ENCODE measurements around the gene HNF4A.

HNF4A gene

GRCh38 chr20:44392776-44393607 lies 37.5 kb downstream of the HNF4A start:
- FAIRE-seq: no peak

GRCh38 chr20:44393608-44394451 lies 38.3 kb downstream of the HNF4A start:
- no peak for FAIRE-seq

GRCh38 chr20:44394452-44394701 lies 38.9 kb downstream of the HNF4A start:
- no peak for FAIRE-seq

- FAIRE-seq: no peak
Observed at GRCh38 chr20:44394702-44395460, 39.4 kb downstream of the HNF4A start.

- no peak for FAIRE-seq
Observed at GRCh38 chr20:44395461-44396340, 40.2 kb downstream of the HNF4A start.

GRCh38 chr20:44396369-44397130 lies 41.1 kb downstream of the HNF4A start:
- FAIRE-seq: no peak

GRCh38 chr20:44398335-44398734 lies 42.8 kb downstream of the HNF4A start:
- no peak for FAIRE-seq

GRCh38 chr20:44399446-44399845 lies 43.9 kb downstream of the HNF4A start:
- FAIRE-seq: no peak

- no peak for FAIRE-seq
Observed at GRCh38 chr20:44400671-44400969, 45.1 kb downstream of the HNF4A start.

- no peak for FAIRE-seq
Observed at GRCh38 chr20:44400970-44401769, 45.7 kb downstream of the HNF4A start.

GRCh38 chr20:44401770-44402390 lies 46.4 kb downstream of the HNF4A start:
- FAIRE-seq: no peak

GRCh38 chr20:44402391-44403193 lies 47.1 kb downstream of the HNF4A start:
- no peak for FAIRE-seq

GRCh38 chr20:44403194-44404112 lies 48.0 kb downstream of the HNF4A start:
- FAIRE-seq: no peak

GRCh38 chr20:44404204-44405181 lies 49.0 kb downstream of the HNF4A start:
- no peak for FAIRE-seq

GRCh38 chr20:44405257-44405656 lies 49.8 kb downstream of the HNF4A start:
- no peak for FAIRE-seq

GRCh38 chr20:44405785-44406571 lies 50.5 kb downstream of the HNF4A start:
- no peak for FAIRE-seq
